ENCODE results near the gene KDM5B.

GRCh38 chr1:202711949-202712635, 96.1 kb downstream of the KDM5B start:
- TF ChIP-seq CTCF (IDR thresholded peaks at IDR 0.05) (no peak), ZFX (IDR thresholded peaks at IDR 0.05; ENCODE audit: borderline replicate concordance) (no peak)
